ENCODE measurements around the gene TBC1D30. TPM values are rescaled to one million over a fixed set of nuclear protein-coding genes. Genes with fewer than 3 reads are reported as not detected.

TBC1D30 gene
- total RNA-seq, 1 donor from 2014 or later, result 1.6 TPM

DNA sequence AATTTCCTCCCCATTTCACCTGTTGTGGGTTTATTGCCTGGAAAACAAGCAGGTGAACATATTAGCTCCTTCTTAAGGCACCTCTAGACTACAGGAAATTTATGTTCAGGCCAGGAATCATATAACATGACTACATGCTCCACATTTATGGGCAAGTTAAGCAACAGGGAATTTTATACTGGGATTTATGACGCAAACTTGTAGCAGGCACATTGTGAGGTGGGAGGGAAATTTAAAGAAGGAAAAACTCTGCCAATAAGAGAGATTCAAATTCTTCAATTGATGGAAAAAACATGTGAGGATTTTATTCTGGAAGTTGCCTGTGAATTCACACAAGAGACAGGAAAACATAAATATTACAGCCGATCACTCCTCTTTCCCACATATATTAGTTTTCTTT, 93.9 kb downstream of the TBC1D30 start:
- no peak for DNase-seq (ENCODE audit: low read depth)
- TF ChIP-seq, protein P1, sequence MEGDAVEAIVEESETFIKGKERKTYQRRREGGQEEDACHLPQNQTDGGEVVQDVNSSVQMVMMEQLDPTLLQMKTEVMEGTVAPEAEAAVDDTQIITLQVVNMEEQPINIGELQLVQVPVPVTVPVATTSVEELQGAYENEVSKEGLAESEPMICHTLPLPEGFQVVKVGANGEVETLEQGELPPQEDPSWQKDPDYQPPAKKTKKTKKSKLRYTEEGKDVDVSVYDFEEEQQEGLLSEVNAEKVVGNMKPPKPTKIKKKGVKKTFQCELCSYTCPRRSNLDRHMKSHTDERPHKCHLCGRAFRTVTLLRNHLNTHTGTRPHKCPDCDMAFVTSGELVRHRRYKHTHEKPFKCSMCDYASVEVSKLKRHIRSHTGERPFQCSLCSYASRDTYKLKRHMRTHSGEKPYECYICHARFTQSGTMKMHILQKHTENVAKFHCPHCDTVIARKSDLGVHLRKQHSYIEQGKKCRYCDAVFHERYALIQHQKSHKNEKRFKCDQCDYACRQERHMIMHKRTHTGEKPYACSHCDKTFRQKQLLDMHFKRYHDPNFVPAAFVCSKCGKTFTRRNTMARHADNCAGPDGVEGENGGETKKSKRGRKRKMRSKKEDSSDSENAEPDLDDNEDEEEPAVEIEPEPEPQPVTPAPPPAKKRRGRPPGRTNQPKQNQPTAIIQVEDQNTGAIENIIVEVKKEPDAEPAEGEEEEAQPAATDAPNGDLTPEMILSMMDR (conservative IDR thresholded peaks at IDR 0.05; ENCODE audit: low read depth, low read length), result no peak

DNA sequence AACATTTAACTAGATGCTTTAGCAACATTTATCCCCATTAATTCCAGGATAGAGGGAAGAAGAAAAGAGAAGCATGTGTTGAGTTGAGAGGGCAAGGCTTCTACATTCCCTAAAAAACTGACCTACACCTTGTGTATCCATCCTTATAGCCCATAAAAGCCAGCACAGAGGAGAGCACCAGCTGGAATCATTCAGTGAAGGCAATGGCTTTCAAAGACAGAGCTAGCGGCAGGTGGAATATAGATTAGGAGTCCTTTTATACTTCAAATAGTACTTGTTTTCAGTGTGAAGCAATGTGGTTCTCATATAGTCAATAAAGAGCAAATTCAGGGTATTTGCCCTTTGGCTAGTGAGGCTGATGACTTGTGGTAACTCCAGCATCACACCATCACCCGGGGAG, 94.4 kb downstream of the TBC1D30 start:
- TF ChIP-seq, protein P1 (conservative IDR thresholded peaks at IDR 0.05; ENCODE audit: low read depth, low read length), result no peak
- H3K4me3 ChIP-seq (ENCODE audit: low read depth, low read length), result no peak overlapping the region
- no peak for DNase-seq (ENCODE audit: low read depth)

More for the DNA sequence above, 93.9 kb downstream of the TBC1D30 start:
- H3K4me3 ChIP-seq (ENCODE audit: low read depth, low read length), result no peak overlapping the region

DNA sequence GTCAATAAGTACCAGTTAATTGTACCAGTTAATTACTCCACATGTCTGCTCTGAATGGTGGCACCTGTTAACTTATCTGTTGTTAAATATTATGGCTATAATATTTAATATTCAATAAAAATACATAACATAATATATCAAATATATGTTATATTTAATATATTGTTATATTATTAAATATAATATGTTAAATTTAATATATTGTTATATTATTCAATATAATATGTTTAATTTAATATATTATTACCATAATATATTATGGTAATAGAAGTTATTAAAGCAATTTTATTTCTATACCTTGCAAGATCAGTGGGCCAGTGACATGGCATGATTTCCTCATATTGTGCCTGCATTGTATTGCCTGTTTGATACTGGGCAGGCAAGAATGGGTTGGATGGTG, 98.4 kb downstream of the TBC1D30 start:
- DNase-seq (ENCODE audit: low read depth), result no peak
- TF ChIP-seq, protein P1 (conservative IDR thresholded peaks at IDR 0.05; ENCODE audit: low read depth, low read length), result no peak
- H3K4me3 ChIP-seq (ENCODE audit: low read depth, low read length), result no peak overlapping the region

GRCh38 chr12:64923536-64923935, 99.1 kb downstream of the TBC1D30 start:
- TF ChIP-seq, protein P1 (conservative IDR thresholded peaks at IDR 0.05; ENCODE audit: low read depth, low read length), result no peak

More at GRCh38 chr12:64923536-64923935, 99.1 kb downstream of the TBC1D30 start:
- H3K4me3 ChIP-seq (ENCODE audit: low read depth, low read length), result no peak overlapping the region
- no peak for DNase-seq (ENCODE audit: low read depth)

Other genes starting within 250 kb of the TBC1D30 start
- gene RASSF3, start 214.2 kb upstream of the TBC1D30 start, total RNA-seq, result 14.9 and 15.4 TPM in 2 replicates
- gene GNS, start 65.2 kb upstream of the TBC1D30 start, total RNA-seq, result 47.7 and 63.9 TPM in 2 replicates